Measurements from ENCODE around the gene RAB9B. TPM values are rescaled to one million over a fixed set of nuclear protein-coding genes. Genes with fewer than 3 reads are reported as not detected.

RAB9B gene
- under 1 TPM; 0.44 to 0.57 TPM for total RNA-seq

- Mint-ChIP-seq H3K4me1 (ENCODE audit: low read depth) (peaks cover 3% of the 10 kb centered on the region), H3K27me3 (peaks cover 4% of the 10 kb centered on the region), H3K36me3 (no peaks in the 10 kb centered on the region), H3K27ac (no peak within 1 kb of the TSS), H3K9me3 (no peaks in the 10 kb centered on the region), H3K4me3 (peak within 1 kb of the TSS; percentile 70)
- ChIA-PET POLR2A (no interaction called here), CTCF (interaction anchor here (1.4 to 1.7 kb wide), 3 partner anchors 13 to 305 kb away, joined by 3 to 10 read pairs (median 10); no protein-coding TSS in a partner anchor)
- intact Hi-C loops (cut with micrococcal nuclease) = loop anchor here (5.0 kb wide), 2 partner anchors 85 to 145 kb away; partner anchors contain the start of gene MORF4L2
- DNase-seq = peak; percentile 75
Measured at GRCh38 chrX:103831803-103832544, at the start of gene RAB9B. Gene RAB9B, minus strand, starts transcription at chrX:103832257. Its CDS starts 6,473 bp downstream, at chrX:103825784.

- ChIA-PET CTCF (no interaction called here), POLR2A (no interaction called here)
- Mint-ChIP-seq H3K9me3 (no peaks in the 10 kb centered on the region), H3K4me1 (ENCODE audit: low read depth) (peaks cover 5% of the 10 kb centered on the region), H3K36me3 (no peaks in the 10 kb centered on the region), H3K4me3 (no peak overlapping the region), H3K27me3 (no peaks in the 10 kb centered on the region), H3K27ac (no peak overlapping the region)
- intact Hi-C loops (cut with micrococcal nuclease) = no loop called here
- DNase-seq = no peak
Measured at GRCh38 chrX:103879339-103879738, 47.3 kb upstream of the RAB9B start.

GRCh38 chrX:103878466-103879122 is 46.5 kb upstream of the RAB9B start:
- no peak for DNase-seq
- Mint-ChIP-seq H3K27me3 (no peaks in the 10 kb centered on the region), H3K27ac (no peak overlapping the region), H3K36me3 (no peaks in the 10 kb centered on the region), H3K4me3 (no peak overlapping the region), H3K4me1 (ENCODE audit: low read depth) (peaks cover 4% of the 10 kb centered on the region), H3K9me3 (no peaks in the 10 kb centered on the region)
- intact Hi-C loops (cut with micrococcal nuclease) = no loop called here
- ChIA-PET POLR2A (no interaction called here), CTCF (no interaction called here)

- H3K36me3 Mint-ChIP-seq = no peaks in the 10 kb centered on the region
- no peak overlapping the region for H3K27ac Mint-ChIP-seq
- H3K4me1 Mint-ChIP-seq (ENCODE audit: low read depth) = no peaks in the 10 kb centered on the region
- CTCF ChIA-PET = no interaction called here
- intact Hi-C loops (cut with micrococcal nuclease) = no loop called here
- no peak overlapping the region for H3K4me3 Mint-ChIP-seq
- H3K9me3 Mint-ChIP-seq = no peaks in the 10 kb centered on the region
- POLR2A ChIA-PET = no interaction called here
- no peak for DNase-seq
- no peaks in the 10 kb centered on the region for H3K27me3 Mint-ChIP-seq
Measured at GRCh38 chrX:103877571-103877970, 45.5 kb upstream of the RAB9B start.

- Mint-ChIP-seq H3K4me3 (no peak overlapping the region), H3K27me3 (no peaks in the 10 kb centered on the region), H3K9me3 (no peaks in the 10 kb centered on the region), H3K4me1 (ENCODE audit: low read depth) (no peaks in the 10 kb centered on the region), H3K27ac (no peak overlapping the region), H3K36me3 (no peaks in the 10 kb centered on the region)
- ChIA-PET POLR2A (no interaction called here), CTCF (no interaction called here)
- no peak for DNase-seq
- intact Hi-C loops (cut with micrococcal nuclease) = no loop called here
Measured at GRCh38 chrX:103864886-103865534, 33.0 kb upstream of the RAB9B start.

- H3K4me1 Mint-ChIP-seq (ENCODE audit: low read depth) = no peaks in the 10 kb centered on the region
- CTCF ChIA-PET = no interaction called here
- POLR2A ChIA-PET = no interaction called here
Measured at GRCh38 chrX:103864149-103864548, 32.1 kb upstream of the RAB9B start.

GRCh38 chrX:103861200-103861599 is 29.1 kb upstream of the RAB9B start:
- Mint-ChIP-seq H3K4me3 (no peak overlapping the region), H3K9me3 (no peaks in the 10 kb centered on the region), H3K4me1 (ENCODE audit: low read depth) (no peaks in the 10 kb centered on the region), H3K27me3 (no peaks in the 10 kb centered on the region), H3K27ac (no peak overlapping the region), H3K36me3 (no peaks in the 10 kb centered on the region)
- POLR2A ChIA-PET = no interaction called here
- DNase-seq = no peak
- CTCF ChIA-PET = interaction anchor here (0.8 to 1.3 kb wide), 2 partner anchors 16 to 275 kb away, joined by 3 to 4 read pairs; no protein-coding TSS in a partner anchor
- intact Hi-C loops (cut with micrococcal nuclease) = no loop called here

More at GRCh38 chrX:103864149-103864548, 32.1 kb upstream of the RAB9B start:
- DNase-seq = no peak
- H3K9me3 Mint-ChIP-seq = no peaks in the 10 kb centered on the region
- no peak overlapping the region for H3K27ac Mint-ChIP-seq
- H3K27me3 Mint-ChIP-seq = no peaks in the 10 kb centered on the region
- intact Hi-C loops (cut with micrococcal nuclease) = no loop called here
- H3K36me3 Mint-ChIP-seq = no peaks in the 10 kb centered on the region
- H3K4me3 Mint-ChIP-seq = no peak overlapping the region

- intact Hi-C loops (cut with micrococcal nuclease) = loop anchor here (5.0 to 10.0 kb wide), 2 partner anchors 263 to 425 kb away; partner anchors contain the start of gene ZCCHC18
Measured at GRCh38 chrX:103849558-103849957, 17.5 kb upstream of the RAB9B start.

GRCh38 chrX:103847174-103847870 is 15.3 kb upstream of the RAB9B start:
- POLR2A ChIA-PET = no interaction called here
- no peaks in the 10 kb centered on the region for H3K9me3 Mint-ChIP-seq

More at GRCh38 chrX:103849558-103849957, 17.5 kb upstream of the RAB9B start:
- H3K9me3 Mint-ChIP-seq = no peaks in the 10 kb centered on the region
- no peaks in the 10 kb centered on the region for H3K36me3 Mint-ChIP-seq
- ChIA-PET CTCF (no interaction called here), POLR2A (no interaction called here)
- no peaks in the 10 kb centered on the region for H3K27me3 Mint-ChIP-seq
- H3K27ac Mint-ChIP-seq = no peak overlapping the region
- peaks cover 5% of the 10 kb centered on the region for H3K4me1 Mint-ChIP-seq (ENCODE audit: low read depth)
- H3K4me3 Mint-ChIP-seq = no peak overlapping the region
- DNase-seq = no peak

GRCh38 chrX:103846386-103846785 is 14.3 kb upstream of the RAB9B start:
- H3K4me3 Mint-ChIP-seq = no peak overlapping the region
- no peaks in the 10 kb centered on the region for H3K36me3 Mint-ChIP-seq
- intact Hi-C loops (cut with micrococcal nuclease) = loop anchor here (5.0 to 10.0 kb wide), 2 partner anchors 266 to 428 kb away; partner anchors contain the start of gene ZCCHC18
- no peak for DNase-seq
- ChIA-PET CTCF (interaction anchor here (0.6 to 2.7 kb wide), 2 partner anchors 195 to 266 kb away, joined by 3 to 18 read pairs; partner anchors contain the start of gene ZCCHC18), POLR2A (no interaction called here)
- H3K27ac Mint-ChIP-seq = no peak overlapping the region
- H3K9me3 Mint-ChIP-seq = no peaks in the 10 kb centered on the region
- H3K4me1 Mint-ChIP-seq (ENCODE audit: low read depth) = peaks cover 5% of the 10 kb centered on the region
- no peaks in the 10 kb centered on the region for H3K27me3 Mint-ChIP-seq

More at GRCh38 chrX:103847174-103847870, 15.3 kb upstream of the RAB9B start:
- DNase-seq = no peak
- CTCF ChIA-PET = interaction anchor here (0.6 to 0.7 kb wide), 2 partner anchors 71 to 194 kb away, joined by 3 to 4 read pairs; no protein-coding TSS in a partner anchor
- Mint-ChIP-seq H3K4me1 (ENCODE audit: low read depth) (peaks cover 5% of the 10 kb centered on the region), H3K36me3 (no peaks in the 10 kb centered on the region), H3K27ac (no peak overlapping the region), H3K27me3 (no peaks in the 10 kb centered on the region), H3K4me3 (no peak overlapping the region)
- intact Hi-C loops (cut with micrococcal nuclease) = loop anchor here (5.0 to 10.0 kb wide), 2 partner anchors 265 to 427 kb away; partner anchors contain the start of gene ZCCHC18

GRCh38 chrX:103845165-103845653 is 13.2 kb upstream of the RAB9B start:
- Mint-ChIP-seq H3K36me3 (no peaks in the 10 kb centered on the region), H3K4me3 (no peak overlapping the region), H3K27me3 (no peaks in the 10 kb centered on the region), H3K27ac (no peak overlapping the region), H3K4me1 (ENCODE audit: low read depth) (peaks cover 5% of the 10 kb centered on the region), H3K9me3 (peaks cover 4% of the 10 kb centered on the region)
- ChIA-PET CTCF (interaction anchor here (0.6 to 2.7 kb wide), 16 partner anchors 9 to 335 kb away, joined by 3 to 18 read pairs (median 4); partner anchors contain the start of genes RAB9B, SLC25A53 and ZCCHC18), POLR2A (interaction anchor here (0.6 kb wide), 1 partner anchor 1058 kb away, joined by 3 read pairs; no protein-coding TSS in a partner anchor)
- intact Hi-C loops (cut with micrococcal nuclease) = loop anchor here (1.0 to 10.0 kb wide), 4 partner anchors 73 to 430 kb away; partner anchors contain the start of gene ZCCHC18
- DNase-seq = peak; percentile 58
